Activated naive CD8-positive, alpha-beta T cell treated with anti-CD3 and anti-CD28 coated beads, Interleukin-2, amount 50 U/mL, for 24 hours (primary cell): ENCODE results near the gene MAS1.

Source experiments
- ATAC-seq: fragments of 150-1000 bp; cut with Tn5 transposase; one replicate; pipeline ENCODE4 v1.10.0; 2021
- DNase-seq: peaks from one replicate; pipeline ENCODE4 v3.0.0; 2021
- H3K27ac Mint-ChIP-seq: one replicate; pipeline ENCODE4 v1.8.0; 2021; ENCODE audit warnings: mild to moderate bottlenecking, mixed read lengths
- H3K27me3 Mint-ChIP-seq: one replicate; pipeline ENCODE4 v1.8.0; 2021; ENCODE audit warnings: mixed read lengths
- H3K36me3 Mint-ChIP-seq: one replicate; pipeline ENCODE4 v1.8.0; 2021; ENCODE audit warnings: low read depth, mixed read lengths
- H3K4me1 Mint-ChIP-seq: one replicate; pipeline ENCODE4 v1.8.0; 2021; ENCODE audit warnings: mixed read lengths
- H3K4me3 Mint-ChIP-seq: one replicate; pipeline ENCODE4 v1.8.0; 2021; ENCODE audit warnings: mild to moderate bottlenecking, moderate library complexity, mixed read lengths
- H3K9me3 Mint-ChIP-seq: one replicate; pipeline ENCODE4 v1.8.0; 2021; ENCODE audit warnings: mixed read lengths

The MAS1 gene

GRCh38 chr6:159894991-159895390 lies 4.2 kb downstream of the MAS1 start:
- ATAC-seq: no peak
- Mint-ChIP-seq H3K36me3 (no peaks in the 10 kb centered on the region), H3K27me3 (peaks cover 21% of the 10 kb centered on the region)

GRCh38 chr6:159897603-159898002 lies 6.8 kb downstream of the MAS1 start:
- Mint-ChIP-seq H3K9me3 (no peaks in the 10 kb centered on the region), H3K36me3 (no peaks in the 10 kb centered on the region), H3K27ac (no peak overlapping the region), H3K27me3 (peaks cover 11% of the 10 kb centered on the region), H3K4me1 (no peaks in the 10 kb centered on the region), H3K4me3 (no peak overlapping the region)
- DNase-seq (no peak), ATAC-seq (no peak)

More at GRCh38 chr6:159894991-159895390, 4.2 kb downstream of the MAS1 start:
- H3K4me1 Mint-ChIP-seq: no peaks in the 10 kb centered on the region
- no peaks in the 10 kb centered on the region for H3K9me3 Mint-ChIP-seq
- no peak overlapping the region for H3K4me3 Mint-ChIP-seq
- no peak for DNase-seq
- no peak overlapping the region for H3K27ac Mint-ChIP-seq

GRCh38 chr6:159898519-159898918 lies 7.7 kb downstream of the MAS1 start:
- H3K4me1 Mint-ChIP-seq: no peaks in the 10 kb centered on the region
- DNase-seq: no peak
- H3K27me3 Mint-ChIP-seq: peaks cover 9% of the 10 kb centered on the region
- no peak for ATAC-seq
- H3K36me3 Mint-ChIP-seq: no peaks in the 10 kb centered on the region
- no peak overlapping the region for H3K27ac Mint-ChIP-seq
- H3K4me3 Mint-ChIP-seq: no peak overlapping the region
- H3K9me3 Mint-ChIP-seq: no peaks in the 10 kb centered on the region

GRCh38 chr6:159899994-159900745 lies 9.4 kb downstream of the MAS1 start:
- no peak overlapping the region for H3K4me3 Mint-ChIP-seq
- H3K36me3 Mint-ChIP-seq: no peaks in the 10 kb centered on the region
- DNase-seq (no peak), ATAC-seq (no peak)
- H3K4me1 Mint-ChIP-seq: no peaks in the 10 kb centered on the region
- H3K9me3 Mint-ChIP-seq: no peaks in the 10 kb centered on the region
- H3K27ac Mint-ChIP-seq: no peak overlapping the region
- H3K27me3 Mint-ChIP-seq: no peaks in the 10 kb centered on the region

GRCh38 chr6:159902620-159903019 lies 11.8 kb downstream of the MAS1 start:
- H3K9me3 Mint-ChIP-seq: no peaks in the 10 kb centered on the region
- peaks cover 3% of the 10 kb centered on the region for H3K27me3 Mint-ChIP-seq
- no peak for ATAC-seq
- H3K4me1 Mint-ChIP-seq: no peaks in the 10 kb centered on the region
- DNase-seq: no peak
- no peak overlapping the region for H3K4me3 Mint-ChIP-seq
- no peaks in the 10 kb centered on the region for H3K36me3 Mint-ChIP-seq
- H3K27ac Mint-ChIP-seq: no peak overlapping the region

- H3K27me3 Mint-ChIP-seq: peaks cover 5% of the 10 kb centered on the region
- H3K4me3 Mint-ChIP-seq: no peak overlapping the region
- ATAC-seq (peak; percentile 61), DNase-seq (no peak)
- H3K4me1 Mint-ChIP-seq: no peaks in the 10 kb centered on the region
- no peaks in the 10 kb centered on the region for H3K36me3 Mint-ChIP-seq
- H3K9me3 Mint-ChIP-seq: no peaks in the 10 kb centered on the region
- H3K27ac Mint-ChIP-seq: no peak overlapping the region
Observed at GRCh38 chr6:159904497-159904911, 13.7 kb downstream of the MAS1 start.

- Mint-ChIP-seq H3K36me3 (no peaks in the 10 kb centered on the region), H3K27me3 (peaks cover 17% of the 10 kb centered on the region), H3K4me3 (no peak overlapping the region), H3K27ac (no peak overlapping the region), H3K4me1 (no peaks in the 10 kb centered on the region), H3K9me3 (peaks cover 6% of the 10 kb centered on the region)
- DNase-seq (no peak), ATAC-seq (no peak)
Observed at GRCh38 chr6:159906400-159906799, 15.6 kb downstream of the MAS1 start.

GRCh38 chr6:159908535-159908934 lies 17.7 kb downstream of the MAS1 start:
- Mint-ChIP-seq H3K36me3 (no peaks in the 10 kb centered on the region), H3K27me3 (peaks cover 22% of the 10 kb centered on the region), H3K27ac (no peak overlapping the region), H3K9me3 (peaks cover 6% of the 10 kb centered on the region), H3K4me3 (no peak overlapping the region), H3K4me1 (peaks cover 3% of the 10 kb centered on the region)
- no peak for DNase-seq
- no peak for ATAC-seq

- H3K4me1 Mint-ChIP-seq: peaks cover 8% of the 10 kb centered on the region
- no peak for ATAC-seq
- H3K27me3 Mint-ChIP-seq: peaks cover 22% of the 10 kb centered on the region
- no peaks in the 10 kb centered on the region for H3K36me3 Mint-ChIP-seq
- no peak overlapping the region for H3K27ac Mint-ChIP-seq
- peaks cover 6% of the 10 kb centered on the region for H3K9me3 Mint-ChIP-seq
- no peak overlapping the region for H3K4me3 Mint-ChIP-seq
- no peak for DNase-seq
Observed at GRCh38 chr6:159908979-159909378, 18.2 kb downstream of the MAS1 start.

- no peak for ATAC-seq
- Mint-ChIP-seq H3K9me3 (peaks cover 6% of the 10 kb centered on the region), H3K4me3 (no peak overlapping the region), H3K4me1 (peaks cover 11% of the 10 kb centered on the region), H3K27ac (no peak overlapping the region), H3K36me3 (no peaks in the 10 kb centered on the region), H3K27me3 (peaks cover 22% of the 10 kb centered on the region)
- DNase-seq: no peak
Observed at GRCh38 chr6:159910342-159910741, 19.6 kb downstream of the MAS1 start.

- H3K36me3 Mint-ChIP-seq: no peaks in the 10 kb centered on the region
- no peak for ATAC-seq
- no peak overlapping the region for H3K4me3 Mint-ChIP-seq
- no peak overlapping the region for H3K27ac Mint-ChIP-seq
- no peak for DNase-seq
- peaks cover 19% of the 10 kb centered on the region for H3K27me3 Mint-ChIP-seq
- H3K4me1 Mint-ChIP-seq: peaks cover 11% of the 10 kb centered on the region
- peaks cover 6% of the 10 kb centered on the region for H3K9me3 Mint-ChIP-seq
Observed at GRCh38 chr6:159913375-159913774, 22.6 kb downstream of the MAS1 start.

GRCh38 chr6:159913862-159914564 lies 23.2 kb downstream of the MAS1 start:
- DNase-seq (no peak), ATAC-seq (peak; percentile 51)
- Mint-ChIP-seq H3K27ac (peak overlapping the region; percentile 69), H3K36me3 (no peaks in the 10 kb centered on the region), H3K27me3 (peaks cover 19% of the 10 kb centered on the region), H3K4me1 (peaks cover 11% of the 10 kb centered on the region), H3K4me3 (no peak overlapping the region), H3K9me3 (peaks cover 6% of the 10 kb centered on the region)

- ATAC-seq (no peak), DNase-seq (no peak)
- no peaks in the 10 kb centered on the region for H3K36me3 Mint-ChIP-seq
- H3K4me1 Mint-ChIP-seq: peaks cover 11% of the 10 kb centered on the region
- peak overlapping the region; percentile 16 for H3K27ac Mint-ChIP-seq
- peaks cover 17% of the 10 kb centered on the region for H3K27me3 Mint-ChIP-seq
- H3K4me3 Mint-ChIP-seq: no peak overlapping the region
- peaks cover 6% of the 10 kb centered on the region for H3K9me3 Mint-ChIP-seq
Observed at GRCh38 chr6:159914565-159914923, 23.8 kb downstream of the MAS1 start.

GRCh38 chr6:159915397-159915796 lies 24.6 kb downstream of the MAS1 start:
- ATAC-seq (no peak), DNase-seq (no peak)
- Mint-ChIP-seq H3K27ac (no peak overlapping the region), H3K27me3 (peaks cover 11% of the 10 kb centered on the region), H3K4me3 (no peak overlapping the region), H3K4me1 (peaks cover 11% of the 10 kb centered on the region), H3K9me3 (peaks cover 6% of the 10 kb centered on the region), H3K36me3 (no peaks in the 10 kb centered on the region)

- H3K36me3 Mint-ChIP-seq: no peaks in the 10 kb centered on the region
Observed at GRCh38 chr6:159916237-159916636, 25.4 kb downstream of the MAS1 start.

More at GRCh38 chr6:159916237-159916636, 25.4 kb downstream of the MAS1 start:
- H3K27ac Mint-ChIP-seq: no peak overlapping the region
- no peaks in the 10 kb centered on the region for H3K9me3 Mint-ChIP-seq
- H3K27me3 Mint-ChIP-seq: peaks cover 5% of the 10 kb centered on the region
- H3K4me1 Mint-ChIP-seq: peaks cover 11% of the 10 kb centered on the region
- no peak for ATAC-seq
- DNase-seq: no peak
- H3K4me3 Mint-ChIP-seq: no peak overlapping the region
